ENCODE measurements around the gene NRL.
A peak's percentile ranks its signal among the peaks of the same experiment; 100 is the strongest.

DNA sequence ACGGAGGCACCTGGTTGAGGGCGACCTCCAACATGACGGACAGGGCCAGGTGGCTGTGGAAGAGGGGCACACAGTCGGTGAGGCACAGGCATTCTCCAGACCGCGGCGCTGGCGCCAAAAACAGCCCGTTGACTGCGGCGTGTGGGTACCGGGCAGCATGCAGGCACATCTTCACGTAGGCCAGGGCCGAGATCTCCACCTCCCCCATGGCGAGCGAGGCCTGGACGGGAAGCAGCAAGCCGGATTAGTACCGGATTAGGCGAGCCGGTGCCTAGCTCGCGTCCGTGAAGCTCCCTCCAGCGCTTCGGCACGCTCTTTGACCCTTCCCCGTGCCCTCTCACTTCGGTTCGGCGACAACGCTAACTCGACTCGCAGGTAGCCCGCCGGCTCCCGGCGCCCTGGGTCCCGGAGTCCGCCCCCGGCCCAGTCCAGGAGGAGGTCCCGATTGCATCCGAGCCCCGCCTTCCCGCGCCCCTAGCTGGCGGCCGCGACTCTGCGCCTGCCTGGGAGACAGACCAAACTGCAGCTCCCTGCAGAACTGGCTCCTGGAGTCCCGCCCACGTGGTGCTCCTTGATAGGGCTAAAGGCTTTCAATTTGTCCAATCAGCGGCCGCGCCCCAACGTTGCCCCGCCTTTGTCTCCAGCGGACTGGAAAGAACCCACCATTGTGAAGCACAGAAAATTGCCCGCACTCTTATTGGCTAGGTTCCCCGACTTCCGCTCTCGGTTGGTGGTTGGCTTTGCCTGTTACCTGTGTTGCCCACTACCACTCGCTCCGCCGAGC, 26.5 kb upstream of the NRL start, which contains the start of gene EMC9:
- TF ChIP-seq CTCF (IDR thresholded peaks at IDR 0.05) (peak; percentile 26 to 75 (median 57)), POLR2A (IDR thresholded peaks at IDR 0.05) (peak in 1 of 2 donors; percentile 94)

Data from heart left ventricle (tissue), 13 donors.